Measurements from ENCODE around the gene TSTD1.
A peak's percentile ranks its signal among the peaks of the same experiment; 100 is the strongest.
"Not testable (repeated sequence)": the region's sequence is repeated elsewhere in the genome, so short reads cannot be mapped to it uniquely, and the experiment has no call there.

TSTD1 gene

GRCh38 chr1:161008869-161009510 lies 29.8 kb downstream of the TSTD1 start:
- DNase-seq (ENCODE audit: low spot score): peak; percentile 4

- DNase-seq (ENCODE audit: low spot score): no peak
Measured at GRCh38 chr1:161007369-161007768, 31.4 kb downstream of the TSTD1 start.

GRCh38 chr1:161006563-161006962 lies 32.2 kb downstream of the TSTD1 start:
- DNase-seq (ENCODE audit: low spot score): no peak

- DNase-seq (ENCODE audit: low spot score): no peak
Measured at GRCh38 chr1:161001525-161001924, 37.2 kb downstream of the TSTD1 start.

- DNase-seq (ENCODE audit: low spot score): no peak
Measured at GRCh38 chr1:161000736-161001480, 37.9 kb downstream of the TSTD1 start.

- DNase-seq (ENCODE audit: low spot score): no peak
Measured at GRCh38 chr1:160999376-160999775, 39.4 kb downstream of the TSTD1 start.

GRCh38 chr1:160997323-160998038 lies 41.3 kb downstream of the TSTD1 start:
- DNase-seq (ENCODE audit: low spot score): peak; percentile 85

GRCh38 chr1:160996178-160996577 lies 42.6 kb downstream of the TSTD1 start:
- no peak for DNase-seq (ENCODE audit: low spot score)

GRCh38 chr1:160993544-160994193 lies 45.1 kb downstream of the TSTD1 start:
- peak; percentile 39 for DNase-seq (ENCODE audit: low spot score)

GRCh38 chr1:160992036-160992435 lies 46.7 kb downstream of the TSTD1 start:
- DNase-seq (ENCODE audit: low spot score): not testable (repeated sequence)

Measured in hematopoietic multipotent progenitor cell treated with erythropoietin and hydrocortisone succinate and interleukin-3 and kit ligand, for 17 days (in vitro differentiated cells).